HepG2 (cell line): Measurements from ENCODE around the gene NEURL2. TPM values are rescaled to one million over a fixed set of nuclear protein-coding genes. Genes with fewer than 3 reads are reported as not detected.
A peak's percentile ranks its signal among the peaks of the same experiment; 100 is the strongest.

Source experiments
- ATAD3A ChIP-seq: sonication (generic); formaldehyde crosslinking; IDR thresholded peaks from 2 replicates; pipeline ENCODE4 v1.4.0; 2020; ENCODE audit warnings: missing genetic modification reagents
- CBX2 ChIP-seq, 2 experiments: fragments of 200-600 bp in 1 of 2; sonication (generic); formaldehyde crosslinking in 1 of 2; IDR thresholded peaks; 2 replicates each; pipeline versions ENCODE4 v1.7.0 to v1.8.1; 2018 to 2022; ENCODE audit warnings: low read depth in 2 of 2, low read length in 1 of 2, mild to moderate bottlenecking in 1 of 2, missing genetic modification reagents in 1 of 2
- IRF2 ChIP-seq: IDR thresholded peaks from 2 replicates; pipeline ENCODE4 v1.6.1; 2018; ENCODE audit warnings: missing genetic modification reagents, missing compliant biosample characterization
- MXI1 ChIP-seq: IDR thresholded peaks from 3 replicates; pipeline ENCODE4 v1.6.1; 2012; ENCODE audit warnings: low read depth, low read length, inconsistent platforms, borderline replicate concordance
- POLR2A ChIP-seq, 2 experiments: IDR thresholded peaks; 2 replicates each; pipeline ENCODE4 v1.6.1; 2011; ENCODE audit warnings: low read depth in 2 of 2, low read length in 2 of 2, mild to moderate bottlenecking in 1 of 2, moderate library complexity in 1 of 2; ENCODE audit not compliant: insufficient read depth in 1 of 2
- SRSF1 ChIP-seq: fragments of 200-400 bp; formaldehyde crosslinking; optimal IDR thresholded peaks from 2 replicates; pipeline ENCODE3; 2017; ENCODE audit warnings: mild to moderate bottlenecking, low read depth, low read length, moderate library complexity
- TMF1 ChIP-seq: sonication (generic); formaldehyde crosslinking; IDR thresholded peaks from 2 replicates; pipeline ENCODE4 v1.8.1; 2022; ENCODE audit warnings: low read depth, missing genetic modification reagents
- ZFP62 ChIP-seq: sonication (generic); formaldehyde crosslinking; IDR thresholded peaks from 2 replicates; pipeline ENCODE4 v1.4.0; 2020; ENCODE audit warnings: missing genetic modification reagents
- ZNF235 ChIP-seq: sonication (generic); formaldehyde crosslinking; IDR thresholded peaks from 2 replicates; pipeline ENCODE4 v1.8.1; 2023; ENCODE audit warnings: mild to moderate bottlenecking, missing genetic modification reagents, borderline replicate concordance
- ZNF367 ChIP-seq: sonication (generic); formaldehyde crosslinking; IDR thresholded peaks from 2 replicates; pipeline ENCODE4 v1.4.0; 2020; ENCODE audit warnings: missing genetic modification reagents, borderline replicate concordance
- ZNF674 ChIP-seq: sonication (generic); formaldehyde crosslinking; IDR thresholded peaks from 2 replicates; pipeline ENCODE4 v1.5.0; 2020; ENCODE audit warnings: low read depth, mild to moderate bottlenecking, missing genetic modification reagents
- ZNF775 ChIP-seq: sonication (generic); formaldehyde crosslinking; IDR thresholded peaks from 2 replicates; pipeline ENCODE4 v1.4.0; 2020; ENCODE audit warnings: missing genetic modification reagents, mild to moderate bottlenecking, moderate library complexity, borderline replicate concordance
- ZNF777 ChIP-seq: sonication (generic); formaldehyde crosslinking; IDR thresholded peaks from 2 replicates; pipeline ENCODE4 v1.4.0; 2020; ENCODE audit warnings: missing genetic modification reagents
- ZSCAN12 ChIP-seq: sonication (generic); formaldehyde crosslinking; IDR thresholded peaks from 2 replicates; pipeline ENCODE4 v1.9.0; 2021; ENCODE audit warnings: mild to moderate bottlenecking, missing genetic modification reagents
- polyA plus RNA-seq, 8 experiments: library from polyadenylated mRNA; depleted of rRNA in 3 of 8; stranded (reverse) in 7 of 8; unstranded in 1 of 8; fragments of >200 nt; fragmentation: Illumina TruSeq in 4 of 8; extraction: Trizol in 4 of 8; gene quantifications; 2 replicates each; pipeline versions ENCODE4 v1.2.1 to v1.2.3, GENCODE V29; 2011 to 2016; ENCODE audit warnings: low read depth in 4 of 8, missing spikeins in 1 of 8, mixed read lengths in 1 of 8; ENCODE audit not compliant: insufficient read depth in 1 of 8
- total RNA-seq, 5 experiments: library from RNA; depleted of rRNA; stranded (reverse); fragments of >200 nt; fragmentation: Illumina TruSeq; extraction: Trizol; gene quantifications; 2 replicates each; pipeline ENCODE4 v1.2.3, GENCODE V29; 2016; ENCODE audit warnings: low read depth in 1 of 5
- TF ChIP-seq, protein P1 (sequence below): sonication (generic); formaldehyde crosslinking; IDR thresholded peaks from 2 replicates; pipeline ENCODE4 v1.4.0; 2020; ENCODE audit warnings: mild to moderate bottlenecking, missing genetic modification reagents
- TF ChIP-seq, protein P2 (sequence below): sonication (generic); formaldehyde crosslinking; IDR thresholded peaks from 2 replicates; pipeline ENCODE4 v1.8.0; 2022; ENCODE audit warnings: mild to moderate bottlenecking, missing genetic modification reagents, moderate library complexity
- TF ChIP-seq, protein P3 (sequence below): sonication (generic); formaldehyde crosslinking; IDR thresholded peaks from 2 replicates; pipeline ENCODE4 v1.4.0; 2020; ENCODE audit warnings: mild to moderate bottlenecking, low read depth, missing genetic modification reagents
- TF ChIP-seq, protein P4 (sequence below): sonication (generic); formaldehyde crosslinking; IDR thresholded peaks from 2 replicates; pipeline ENCODE4 v1.4.0; 2020; ENCODE audit warnings: missing genetic modification reagents, borderline replicate concordance
- TF ChIP-seq, protein P5 (sequence below): sonication (generic); formaldehyde crosslinking; IDR thresholded peaks from 2 replicates; pipeline ENCODE4 v1.4.0; 2020; ENCODE audit warnings: missing genetic modification reagents
- TF ChIP-seq, protein P6 (sequence below): IDR thresholded peaks from 2 replicates; pipeline ENCODE4 v1.6.1; 2016; ENCODE audit warnings: missing genetic modification reagents, missing compliant biosample characterization

The NEURL2 gene
- total and polyA plus RNA-seq, 2 of the 13 experiments (the other 11 are each of a cell fraction or from before 2014, with no cell fraction given), result 7.2 to 9.7 TPM

DNA sequence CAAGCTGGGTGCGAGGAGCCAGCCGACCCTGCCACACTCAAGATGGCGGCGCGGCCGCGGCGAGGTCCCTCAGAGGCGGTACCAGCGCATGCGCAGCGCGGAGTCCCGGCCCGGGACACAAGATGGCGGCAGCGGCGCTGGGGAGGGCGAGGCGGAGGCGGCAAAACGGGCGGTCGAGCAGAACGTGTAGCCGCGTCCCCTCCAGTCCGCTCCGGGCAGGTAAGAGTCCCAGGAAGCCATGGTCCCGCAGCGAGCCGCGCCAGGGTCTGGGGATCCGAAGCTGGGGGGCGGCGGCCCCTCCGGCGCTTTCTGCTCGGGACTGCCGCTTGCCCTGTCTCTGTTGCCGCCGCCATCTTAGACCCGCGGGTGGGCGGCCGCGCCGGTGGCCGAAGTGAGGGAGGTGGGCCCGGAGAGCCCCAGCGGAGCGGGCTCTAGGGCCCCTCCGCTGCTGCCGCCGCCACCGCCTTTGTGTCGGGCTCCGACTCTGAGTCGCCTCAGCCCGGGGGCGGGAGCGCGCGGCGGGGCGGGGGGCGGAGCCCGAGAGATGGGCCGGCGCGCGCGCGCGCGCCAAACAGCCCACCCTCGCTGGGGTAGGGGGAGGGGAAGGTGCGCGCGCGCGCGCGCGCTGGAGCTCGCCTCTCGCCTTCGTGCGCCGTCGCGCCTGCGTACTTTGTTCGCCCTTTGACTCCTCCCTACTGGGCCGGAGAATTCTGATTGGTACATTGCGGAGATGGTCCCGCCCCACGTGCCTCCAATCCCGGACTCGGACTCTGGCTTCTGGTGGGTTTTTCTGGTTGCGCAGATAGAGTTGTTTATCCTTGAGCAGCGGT is 43.8 kb upstream of the NEURL2 start, which contains the start of gene PCIF1 (continued):
- TF ChIP-seq ATAD3A (CRISPR knock-in tag), result no peak
- peak; percentile 64 to 98 for TF ChIP-seq POLR2A (IDR thresholded peaks at IDR 0.05; ENCODE audit: insufficient read depth in 1 of 2, low read depth in 2 of 2, low read length in 2 of 2)
- TF ChIP-seq, protein P1, sequence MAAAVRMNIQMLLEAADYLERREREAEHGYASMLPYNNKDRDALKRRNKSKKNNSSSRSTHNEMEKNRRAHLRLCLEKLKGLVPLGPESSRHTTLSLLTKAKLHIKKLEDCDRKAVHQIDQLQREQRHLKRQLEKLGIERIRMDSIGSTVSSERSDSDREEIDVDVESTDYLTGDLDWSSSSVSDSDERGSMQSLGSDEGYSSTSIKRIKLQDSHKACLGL (CRISPR knock-in tag), result peak; percentile 86
- TF ChIP-seq SRSF1, result peak; percentile 98
- TF ChIP-seq TMF1 (CRISPR knock-in tag), result peak; percentile 89
- TF ChIP-seq ZSCAN12 (CRISPR knock-in tag), result peak; percentile 67; the same call in 1 of the 2 replicates
- TF ChIP-seq, protein P2, sequence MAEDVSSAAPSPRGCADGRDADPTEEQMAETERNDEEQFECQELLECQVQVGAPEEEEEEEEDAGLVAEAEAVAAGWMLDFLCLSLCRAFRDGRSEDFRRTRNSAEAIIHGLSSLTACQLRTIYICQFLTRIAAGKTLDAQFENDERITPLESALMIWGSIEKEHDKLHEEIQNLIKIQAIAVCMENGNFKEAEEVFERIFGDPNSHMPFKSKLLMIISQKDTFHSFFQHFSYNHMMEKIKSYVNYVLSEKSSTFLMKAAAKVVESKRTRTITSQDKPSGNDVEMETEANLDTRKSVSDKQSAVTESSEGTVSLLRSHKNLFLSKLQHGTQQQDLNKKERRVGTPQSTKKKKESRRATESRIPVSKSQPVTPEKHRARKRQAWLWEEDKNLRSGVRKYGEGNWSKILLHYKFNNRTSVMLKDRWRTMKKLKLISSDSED (CRISPR knock-in tag), result no peak
- no peak; the same call in 1 of the 2 replicates for TF ChIP-seq ZNF235 (CRISPR knock-in tag)
- no peak for TF ChIP-seq CBX2 (IDR thresholded peaks at IDR 0.05; ENCODE audit: low read depth, low read length)
- peak; percentile 24; the same call in 1 of the 2 replicates for TF ChIP-seq CBX2 (CRISPR knock-in tag; IDR thresholded peaks at IDR 0.05; ENCODE audit: low read depth)
- TF ChIP-seq ZNF775 (CRISPR knock-in tag), result no peak
- TF ChIP-seq, protein P3, sequence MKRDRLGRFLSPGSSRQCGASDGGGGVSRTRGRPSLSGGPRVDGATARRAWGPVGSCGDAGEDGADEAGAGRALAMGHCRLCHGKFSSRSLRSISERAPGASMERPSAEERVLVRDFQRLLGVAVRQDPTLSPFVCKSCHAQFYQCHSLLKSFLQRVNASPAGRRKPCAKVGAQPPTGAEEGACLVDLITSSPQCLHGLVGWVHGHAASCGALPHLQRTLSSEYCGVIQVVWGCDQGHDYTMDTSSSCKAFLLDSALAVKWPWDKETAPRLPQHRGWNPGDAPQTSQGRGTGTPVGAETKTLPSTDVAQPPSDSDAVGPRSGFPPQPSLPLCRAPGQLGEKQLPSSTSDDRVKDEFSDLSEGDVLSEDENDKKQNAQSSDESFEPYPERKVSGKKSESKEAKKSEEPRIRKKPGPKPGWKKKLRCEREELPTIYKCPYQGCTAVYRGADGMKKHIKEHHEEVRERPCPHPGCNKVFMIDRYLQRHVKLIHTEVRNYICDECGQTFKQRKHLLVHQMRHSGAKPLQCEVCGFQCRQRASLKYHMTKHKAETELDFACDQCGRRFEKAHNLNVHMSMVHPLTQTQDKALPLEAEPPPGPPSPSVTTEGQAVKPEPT (CRISPR knock-in tag), result peak; percentile 71; the same call in 1 of the 2 replicates
- TF ChIP-seq MXI1, result peak; percentile 96; the same call in 2 of the 3 replicates
- no peak for TF ChIP-seq ZFP62 (CRISPR knock-in tag)
- peak; percentile 93; the same call in 1 of the 2 replicates for TF ChIP-seq ZNF367
- TF ChIP-seq ZNF777, result peak; percentile 30; the same call in 1 of the 2 replicates
- peak; percentile 87; the same call in 1 of the 2 replicates for TF ChIP-seq ZNF674 (CRISPR knock-in tag)
- TF ChIP-seq, protein P4, sequence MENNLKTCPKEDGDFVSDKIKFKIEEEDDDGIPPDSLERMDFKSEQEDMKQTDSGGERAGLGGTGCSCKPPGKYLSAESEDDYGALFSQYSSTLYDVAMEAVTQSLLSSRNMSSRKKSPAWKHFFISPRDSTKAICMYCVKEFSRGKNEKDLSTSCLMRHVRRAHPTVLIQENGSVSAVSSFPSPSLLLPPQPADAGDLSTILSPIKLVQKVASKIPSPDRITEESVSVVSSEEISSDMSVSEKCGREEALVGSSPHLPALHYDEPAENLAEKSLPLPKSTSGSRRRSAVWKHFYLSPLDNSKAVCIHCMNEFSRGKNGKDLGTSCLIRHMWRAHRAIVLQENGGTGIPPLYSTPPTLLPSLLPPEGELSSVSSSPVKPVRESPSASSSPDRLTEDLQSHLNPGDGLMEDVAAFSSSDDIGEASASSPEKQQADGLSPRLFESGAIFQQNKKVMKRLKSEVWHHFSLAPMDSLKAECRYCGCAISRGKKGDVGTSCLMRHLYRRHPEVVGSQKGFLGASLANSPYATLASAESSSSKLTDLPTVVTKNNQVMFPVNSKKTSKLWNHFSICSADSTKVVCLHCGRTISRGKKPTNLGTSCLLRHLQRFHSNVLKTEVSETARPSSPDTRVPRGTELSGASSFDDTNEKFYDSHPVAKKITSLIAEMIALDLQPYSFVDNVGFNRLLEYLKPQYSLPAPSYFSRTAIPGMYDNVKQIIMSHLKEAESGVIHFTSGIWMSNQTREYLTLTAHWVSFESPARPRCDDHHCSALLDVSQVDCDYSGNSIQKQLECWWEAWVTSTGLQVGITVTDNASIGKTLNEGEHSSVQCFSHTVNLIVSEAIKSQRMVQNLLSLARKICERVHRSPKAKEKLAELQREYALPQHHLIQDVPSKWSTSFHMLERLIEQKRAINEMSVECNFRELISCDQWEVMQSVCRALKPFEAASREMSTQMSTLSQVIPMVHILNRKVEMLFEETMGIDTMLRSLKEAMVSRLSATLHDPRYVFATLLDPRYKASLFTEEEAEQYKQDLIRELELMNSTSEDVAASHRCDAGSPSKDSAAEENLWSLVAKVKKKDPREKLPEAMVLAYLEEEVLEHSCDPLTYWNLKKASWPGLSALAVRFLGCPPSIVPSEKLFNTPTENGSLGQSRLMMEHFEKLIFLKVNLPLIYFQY (CRISPR knock-in tag), result peak; percentile 29; the same call in 1 of the 2 replicates
- TF ChIP-seq, protein P5, sequence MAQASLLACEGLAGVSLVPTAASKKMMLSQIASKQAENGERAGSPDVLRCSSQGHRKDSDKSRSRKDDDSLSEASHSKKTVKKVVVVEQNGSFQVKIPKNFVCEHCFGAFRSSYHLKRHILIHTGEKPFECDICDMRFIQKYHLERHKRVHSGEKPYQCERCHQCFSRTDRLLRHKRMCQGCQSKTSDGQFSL (CRISPR knock-in tag), result peak; percentile 57; the same call in 1 of the 2 replicates
- TF ChIP-seq, protein P6, sequence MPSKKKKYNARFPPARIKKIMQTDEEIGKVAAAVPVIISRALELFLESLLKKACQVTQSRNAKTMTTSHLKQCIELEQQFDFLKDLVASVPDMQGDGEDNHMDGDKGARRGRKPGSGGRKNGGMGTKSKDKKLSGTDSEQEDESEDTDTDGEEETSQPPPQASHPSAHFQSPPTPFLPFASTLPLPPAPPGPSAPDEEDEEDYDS, result peak; percentile 78
- TF ChIP-seq IRF2, result peak; percentile 92
